Femur (tissue), 1 donor: ENCODE measurements around the gene STARD13.

ENCODE experiments used
- DNase-seq: peaks from one replicate; pipeline ENCODE4 v3.0.0-alpha.2; 2017

Gene STARD13

GRCh38 chr13:33079960-33080359 lies 205.6 kb downstream of the STARD13 start:
- DNase-seq, result no peak

GRCh38 chr13:33078263-33078662 lies 207.3 kb downstream of the STARD13 start:
- DNase-seq, result no peak

GRCh38 chr13:33076001-33076992 lies 209.3 kb downstream of the STARD13 start:
- no peak for DNase-seq

DNA sequence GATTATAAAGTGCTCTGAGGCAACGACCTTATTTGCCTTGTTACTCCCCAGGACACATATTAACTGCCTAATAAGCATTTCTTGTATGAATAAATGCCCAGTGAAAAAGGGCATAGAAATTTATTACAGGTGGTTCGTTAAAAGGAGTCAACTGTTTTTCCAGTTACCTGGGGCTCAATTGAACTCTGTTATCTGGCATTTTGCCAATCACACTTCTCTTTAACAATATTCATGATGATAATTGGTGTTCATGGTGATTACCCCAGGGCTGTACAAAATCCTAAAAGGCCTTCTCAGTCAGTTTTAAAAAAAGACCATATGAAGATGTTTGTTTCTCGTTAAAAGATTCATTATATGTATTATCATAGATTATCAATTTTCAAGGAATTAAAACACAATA lies 212.2 kb downstream of the STARD13 start:
- no peak for DNase-seq

DNA sequence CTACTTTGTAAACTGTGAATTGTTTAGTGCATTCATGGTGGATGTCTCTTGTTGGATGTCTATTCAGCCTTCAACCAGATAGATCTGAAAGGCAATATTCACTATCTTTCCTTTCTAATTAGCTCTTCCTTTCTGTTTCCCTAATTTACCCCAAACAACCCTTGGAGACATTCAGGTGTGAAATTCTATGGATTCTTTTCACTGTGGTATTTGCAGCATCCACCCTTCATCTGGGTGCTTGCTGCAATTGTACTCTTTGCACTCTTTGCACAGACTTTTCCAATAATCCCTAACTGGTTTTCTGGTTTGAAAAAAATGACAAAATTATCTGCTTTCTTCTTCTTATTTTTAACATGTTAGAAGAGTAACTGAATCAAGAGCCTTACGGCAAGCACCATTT lies 212.8 kb downstream of the STARD13 start:
- no peak for DNase-seq

DNA sequence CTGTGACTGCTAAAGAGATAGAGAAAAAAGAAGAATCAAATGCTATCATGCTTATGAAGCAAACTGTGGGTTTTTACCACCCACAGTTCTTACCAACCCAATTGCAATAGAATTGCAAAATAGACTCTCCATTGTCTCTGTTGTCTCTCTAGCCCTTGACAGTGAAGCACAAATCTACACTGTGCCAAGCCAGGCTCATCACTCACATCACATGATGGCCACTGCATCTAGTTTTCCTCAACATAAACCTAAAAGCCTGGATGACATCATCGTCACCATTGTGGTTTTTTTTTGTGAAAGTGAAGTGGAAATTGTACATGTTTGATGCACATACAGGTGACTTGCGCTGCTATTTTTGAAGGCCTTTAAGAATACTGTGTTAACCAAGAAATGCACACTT lies 213.3 kb downstream of the STARD13 start:
- DNase-seq, result no peak

GRCh38 chr13:33070713-33071112 lies 214.8 kb downstream of the STARD13 start:
- no peak for DNase-seq

DNA sequence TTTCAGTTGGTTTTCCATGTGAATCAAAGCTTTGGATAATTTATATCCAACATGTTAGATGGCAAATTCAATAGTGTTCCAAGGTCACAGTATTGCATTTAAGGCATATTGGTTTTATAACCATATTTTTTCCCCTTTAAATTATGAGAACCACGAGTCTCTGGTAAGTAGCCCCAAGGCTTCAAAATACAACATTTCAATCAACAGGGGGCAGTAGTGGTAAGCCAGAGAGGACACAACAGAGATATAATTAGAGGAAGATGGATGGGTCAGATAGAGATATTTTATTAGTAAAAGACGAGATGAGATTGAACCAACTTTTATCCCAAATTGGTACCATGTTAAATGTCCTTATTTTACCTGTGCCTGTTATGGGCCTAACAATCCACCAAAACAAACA lies 216.2 kb downstream of the STARD13 start:
- no peak for DNase-seq

GRCh38 chr13:33066329-33066728 lies 219.2 kb downstream of the STARD13 start:
- no peak for DNase-seq

- DNase-seq, result no peak
Observed at GRCh38 chr13:33060815-33061214, 224.7 kb downstream of the STARD13 start.

- DNase-seq, result no peak
Observed at GRCh38 chr13:33058776-33059327, 226.7 kb downstream of the STARD13 start.

GRCh38 chr13:33057019-33057780 lies 228.4 kb downstream of the STARD13 start:
- DNase-seq, result peak; percentile 68

DNA sequence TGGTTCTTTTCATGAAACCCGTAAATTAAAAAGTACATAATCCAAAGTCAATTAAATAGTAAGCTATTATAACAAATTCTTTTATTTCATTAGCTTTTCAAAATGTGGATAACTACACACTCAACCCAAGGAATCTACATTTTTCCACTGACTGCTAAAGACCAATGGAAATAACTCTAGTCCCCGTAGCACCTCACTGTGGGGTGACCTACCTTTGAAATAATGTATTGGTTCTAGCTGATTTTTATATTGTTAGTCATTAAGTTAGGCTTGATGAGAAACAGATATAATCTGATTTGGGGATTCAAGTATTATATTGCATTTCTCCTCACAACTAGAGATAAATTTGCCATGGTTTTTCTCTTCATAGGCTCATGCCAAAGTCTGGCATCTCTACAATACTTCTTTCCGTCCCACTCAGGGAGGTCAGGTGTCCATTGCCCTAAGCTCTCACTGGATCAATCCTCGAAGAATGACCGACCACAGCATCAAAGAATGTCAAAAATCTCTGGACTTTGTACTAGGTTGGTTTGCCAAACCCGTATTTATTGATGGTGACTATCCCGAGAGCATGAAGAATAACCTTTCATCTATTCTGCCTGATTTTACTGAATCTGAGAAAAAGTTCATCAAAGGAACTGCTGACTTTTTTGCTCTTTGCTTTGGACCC lies 232.0 kb downstream of the STARD13 start:
- DNase-seq, result no peak
